Left cardiac atrium (tissue), 4 donors: ENCODE results near the gene CPEB4. TPM values are rescaled to one million over a fixed set of nuclear protein-coding genes. Genes with fewer than 3 reads are reported as not detected.

ENCODE experiments used
- ATAC-seq, 2 donors: fragments of 200-7000 bp; cut with Tn5 transposase; one replicate each; pipeline ENCODE4 v1.9.1; 2020; ENCODE audit warnings: mild to moderate bottlenecking in 2 of 2, moderate library complexity in 2 of 2
- DNase-seq: peaks from one replicate; pipeline ENCODE4 v3.0.0-alpha.2; 2020
- intact Hi-C, 2 donors: fragments of 100-400 bp; cut with DNase I; formaldehyde crosslinking; loops; one replicate each; pipeline versions ENCODE4 v1.14.1 to v1.15.1; 2022 to 2023
- total RNA-seq, 2 donors: library from RNA; stranded (reverse); fragmentation: NEBNext Ultra II Directional; extraction: Animal tissue kit (Norgen Biotek cat#: 25700); gene quantifications; one replicate each; pipeline ENCODE4 v1.2.1, GENCODE V29; 2021
- donor health status: DM: no; HTN: yes; CAD: no.
- donor health status: DM: no; HTN: yes; CAD: no; lungs with severe emphysema.
- donor health status: DM: yes; HTN: yes; CAD: no.
- donor health status: Dilated cardiomyopathy.

Gene CPEB4
- total RNA-seq, 2 donors from 2014 or later: 73.8 to 178 TPM

GRCh38 chr5:173881811-173882575, 6.2 kb upstream of the CPEB4 start:
- ATAC-seq (no peak), DNase-seq (no peak)

GRCh38 chr5:173882632-173883031, 5.5 kb upstream of the CPEB4 start:
- ATAC-seq: no peak
- intact Hi-C loops: no loop called here

More at GRCh38 chr5:173881811-173882575, 6.2 kb upstream of the CPEB4 start:
- intact Hi-C loops: no loop called here

GRCh38 chr5:173883347-173883924, 4.7 kb upstream of the CPEB4 start:
- DNase-seq: no peak
- no peak for ATAC-seq
- intact Hi-C loops: no loop called here

More at GRCh38 chr5:173882632-173883031, 5.5 kb upstream of the CPEB4 start:
- no peak for DNase-seq

GRCh38 chr5:173884402-173885053, 3.6 kb upstream of the CPEB4 start:
- ATAC-seq (no peak), DNase-seq (no peak)
- intact Hi-C loops: no loop called here

GRCh38 chr5:173885054-173885443, 3.1 kb upstream of the CPEB4 start:
- no peak for DNase-seq
- intact Hi-C loops: no loop called here
- ATAC-seq: no peak

GRCh38 chr5:173885475-173886010, 2.6 kb upstream of the CPEB4 start:
- ATAC-seq (no peak), DNase-seq (no peak)
- intact Hi-C loops: no loop called here

- DNase-seq: no peak
- intact Hi-C loops: no loop called here
- ATAC-seq: no peak
Observed at GRCh38 chr5:173886150-173886549, 2.0 kb upstream of the CPEB4 start.

GRCh38 chr5:173888473-173889131, 453 bp downstream of the CPEB4 start:
- intact Hi-C loops: no loop called here
- ATAC-seq (peak in 1 of 2 donors; percentile 6), DNase-seq (peak; percentile 40)

- intact Hi-C loops: loop anchor here in 1 of 2 donors (2.0 to 10.0 kb wide), 2 partner anchors 64 to 122 kb away; no protein-coding TSS in a partner anchor
- peak; percentile 48 for DNase-seq
- ATAC-seq: peak in 1 of 2 donors; percentile 2
Observed at GRCh38 chr5:173890195-173890991, 2.2 kb downstream of the CPEB4 start.

GRCh38 chr5:173891308-173892116, 3.4 kb downstream of the CPEB4 start:
- intact Hi-C loops: loop anchor here in 1 of 2 donors (2.0 to 10.0 kb wide), 2 partner anchors 63 to 123 kb away; no protein-coding TSS in a partner anchor
- ATAC-seq (no peak), DNase-seq (no peak)

GRCh38 chr5:173893192-173893561, 5.0 kb downstream of the CPEB4 start:
- ATAC-seq: no peak
- intact Hi-C loops: loop anchor here in 1 of 2 donors (10.0 kb wide), 1 partner anchor 62 kb away; no protein-coding TSS in a partner anchor
- DNase-seq: no peak

GRCh38 chr5:173895401-173896165, 7.4 kb downstream of the CPEB4 start:
- ATAC-seq: no peak
- no peak for DNase-seq
- intact Hi-C loops: loop anchor here in 1 of 2 donors (2.0 to 10.0 kb wide), 2 partner anchors 59 to 77 kb away; no protein-coding TSS in a partner anchor

- ATAC-seq (no peak), DNase-seq (no peak)
- intact Hi-C loops: loop anchor here in 1 of 2 donors (10.0 kb wide), 1 partner anchor 58 kb away; no protein-coding TSS in a partner anchor
Observed at GRCh38 chr5:173896631-173897030, 8.5 kb downstream of the CPEB4 start.

- intact Hi-C loops: no loop called here
- DNase-seq (no peak), ATAC-seq (peak in 1 of 2 donors; percentile 45)
Observed at GRCh38 chr5:173901705-173902104, 13.6 kb downstream of the CPEB4 start.

GRCh38 chr5:173902334-173902733, 14.2 kb downstream of the CPEB4 start:
- intact Hi-C loops: no loop called here
- DNase-seq (no peak), ATAC-seq (peak in 1 of 2 donors; percentile 19)

GRCh38 chr5:173902743-173903142, 14.6 kb downstream of the CPEB4 start:
- intact Hi-C loops: no loop called here

More at GRCh38 chr5:173902743-173903142, 14.6 kb downstream of the CPEB4 start:
- no peak for ATAC-seq
- no peak for DNase-seq
